ENCODE data around the gene ZNF598. TPM values are rescaled to one million over a fixed set of nuclear protein-coding genes. Genes with fewer than 3 reads are reported as not detected.
A peak's percentile ranks its signal among the peaks of the same experiment; 100 is the strongest.

The ZNF598 gene
- total and polyA plus RNA-seq, 2 donors from 2014 or later = 14.3 to 34.9 TPM

GRCh38 chr16:2008631-2009163, 924 bp downstream of the ZNF598 start:
- Histone ChIP-seq H3K27ac (ENCODE audit: low read depth in 2 of 2, low read length in 2 of 2) (no peak overlapping the region), H3K9ac (ENCODE audit: low read length in 3 of 3) (peak overlapping the region in 2 of 3 donors; percentile 80 to 88), H3K36me3 (ENCODE audit: control insufficient read depth in 2 of 3, insufficient read depth in 3 of 3, low read length in 3 of 3) (no peaks in the 10 kb centered on the region), H3K4me1 (ENCODE audit: control insufficient read depth in 2 of 3, insufficient read depth in 2 of 3, low read depth in 1 of 3, low read length in 3 of 3) (peaks cover 3 to 40% (median 3%) of the 10 kb centered on the region in 3 donors), H3K9me3 (ENCODE audit: control insufficient read depth in 2 of 3, insufficient read depth in 1 of 3, low read length in 3 of 3) (no peaks in the 10 kb centered on the region), H3K4me3 (ENCODE audit: low read length in 3 of 3) (peak overlapping the region; percentile 49 to 75 (median 71)), H3K27me3 (ENCODE audit: control insufficient read depth, insufficient read depth, low read length) (no peaks in the 10 kb centered on the region)
- TF ChIP-seq CTCF (IDR thresholded peaks at IDR 0.05; ENCODE audit: borderline replicate concordance, extremely low read depth, insufficient read depth) = no peak
- intact Hi-C loops (cut with DNase I) = no loop called here
- FAIRE-seq = no peak
- peak in 1 of 5 donors; percentile 68 for DNase-seq

GRCh38 chr16:2008009-2008526, 1.6 kb downstream of the ZNF598 start:
- peak in 1 of 5 donors; percentile 64 for DNase-seq
- TF ChIP-seq CTCF (IDR thresholded peaks at IDR 0.05; ENCODE audit: borderline replicate concordance, extremely low read depth, insufficient read depth) = no peak

GRCh38 chr16:2007081-2007836, 2.4 kb downstream of the ZNF598 start:
- H3K27ac ChIP-seq (ENCODE audit: low read depth in 2 of 2, low read length in 2 of 2) = no peak overlapping the region
- intact Hi-C loops (cut with DNase I) = no loop called here

More at GRCh38 chr16:2008009-2008526, 1.6 kb downstream of the ZNF598 start:
- Histone ChIP-seq H3K4me1 (ENCODE audit: control insufficient read depth in 2 of 3, insufficient read depth in 2 of 3, low read depth in 1 of 3, low read length in 3 of 3) (peaks cover 3 to 41% (median 3%) of the 10 kb centered on the region in 3 donors), H3K27ac (ENCODE audit: low read depth in 2 of 2, low read length in 2 of 2) (no peak overlapping the region), H3K9me3 (ENCODE audit: control insufficient read depth in 2 of 3, insufficient read depth in 1 of 3, low read length in 3 of 3) (no peaks in the 10 kb centered on the region), H3K4me3 (ENCODE audit: low read length in 3 of 3) (peak overlapping the region in 1 of 3 donors; percentile 75), H3K27me3 (ENCODE audit: control insufficient read depth, insufficient read depth, low read length) (no peaks in the 10 kb centered on the region), H3K9ac (ENCODE audit: low read length in 3 of 3) (peak overlapping the region in 2 of 3 donors; percentile 9 to 80), H3K36me3 (ENCODE audit: control insufficient read depth in 2 of 3, insufficient read depth in 3 of 3, low read length in 3 of 3) (no peaks in the 10 kb centered on the region)
- intact Hi-C loops (cut with DNase I) = no loop called here
- FAIRE-seq = no peak

More at GRCh38 chr16:2007081-2007836, 2.4 kb downstream of the ZNF598 start:
- no peak for TF ChIP-seq CTCF (IDR thresholded peaks at IDR 0.05; ENCODE audit: borderline replicate concordance, extremely low read depth, insufficient read depth)
- DNase-seq (peak in 1 of 5 donors; percentile 73), FAIRE-seq (no peak)
- H3K9me3 ChIP-seq (ENCODE audit: control insufficient read depth in 2 of 3, insufficient read depth in 1 of 3, low read length in 3 of 3) = no peaks in the 10 kb centered on the region
- H3K9ac ChIP-seq (ENCODE audit: low read length in 3 of 3) = no peak overlapping the region
- H3K27me3 ChIP-seq (ENCODE audit: control insufficient read depth, insufficient read depth, low read length) = no peaks in the 10 kb centered on the region
- no peak overlapping the region for H3K4me3 ChIP-seq (ENCODE audit: low read length in 3 of 3)
- peaks cover 3 to 41% (median 3%) of the 10 kb centered on the region in 3 donors for H3K4me1 ChIP-seq (ENCODE audit: control insufficient read depth in 2 of 3, insufficient read depth in 2 of 3, low read depth in 1 of 3, low read length in 3 of 3)
- peaks cover 0 to 8% (median 0%) of the 10 kb centered on the region in 3 donors for H3K36me3 ChIP-seq (ENCODE audit: control insufficient read depth in 2 of 3, insufficient read depth in 3 of 3, low read length in 3 of 3)

Measured in kidney (tissue), 14 donors.